ENCODE measurements around the gene CNEP1R1. TPM values are rescaled to one million over a fixed set of nuclear protein-coding genes. Genes with fewer than 3 reads are reported as not detected.

The CNEP1R1 gene
- polyA plus RNA-seq, 2 donors, result 8.3 to 14.8 TPM

GRCh38 chr16:50036426-50036825, 11.4 kb downstream of the CNEP1R1 start:
- Histone ChIP-seq H3K4me3 (ENCODE audit: low read depth in 1 of 2, low read length in 2 of 2) (no peak overlapping the region), H3K27me3 (ENCODE audit: control insufficient read depth in 1 of 2, insufficient read depth in 2 of 2, low read length in 2 of 2) (no peaks in the 10 kb centered on the region), H3K36me3 (ENCODE audit: control insufficient read depth in 2 of 2, insufficient read depth in 2 of 2, low read length in 1 of 2) (peaks cover 0 to 3% of the 10 kb centered on the region in 2 donors), H3K9me3 (ENCODE audit: control insufficient read depth in 2 of 2, insufficient read depth in 1 of 2, low read depth in 1 of 2, low read length in 1 of 2) (no peaks in the 10 kb centered on the region), H3K27ac (ENCODE audit: low read depth in 2 of 2, low read length in 1 of 2) (no peak overlapping the region), H3K4me1 (ENCODE audit: control insufficient read depth in 2 of 2, insufficient read depth in 2 of 2, low read length in 1 of 2) (no peaks in the 10 kb centered on the region)
- 84 to 86% methylated on average over 3 of the region's 3 CpGs for WGBS, 2 donors

GRCh38 chr16:50037662-50038220, 12.7 kb downstream of the CNEP1R1 start:
- H3K4me3 ChIP-seq (ENCODE audit: low read depth in 1 of 2, low read length in 2 of 2), result no peak overlapping the region
- no peaks in the 10 kb centered on the region for H3K4me1 ChIP-seq (ENCODE audit: control insufficient read depth in 2 of 2, insufficient read depth in 2 of 2, low read length in 1 of 2)
- no peaks in the 10 kb centered on the region for H3K9me3 ChIP-seq (ENCODE audit: control insufficient read depth in 2 of 2, insufficient read depth in 1 of 2, low read depth in 1 of 2, low read length in 1 of 2)
- 41 to 51% methylated on average over 2 of the region's 2 CpGs for WGBS, 2 donors
- no peaks in the 10 kb centered on the region for H3K36me3 ChIP-seq (ENCODE audit: control insufficient read depth in 2 of 2, insufficient read depth in 2 of 2, low read length in 1 of 2)
- no peaks in the 10 kb centered on the region for H3K27me3 ChIP-seq (ENCODE audit: control insufficient read depth in 1 of 2, insufficient read depth in 2 of 2, low read length in 2 of 2)
- H3K27ac ChIP-seq (ENCODE audit: low read depth in 2 of 2, low read length in 1 of 2), result peak overlapping the region in 1 of 2 donors; percentile 67

GRCh38 chr16:50038286-50038685, 13.3 kb downstream of the CNEP1R1 start:
- no peaks in the 10 kb centered on the region for H3K9me3 ChIP-seq (ENCODE audit: control insufficient read depth in 2 of 2, insufficient read depth in 1 of 2, low read depth in 1 of 2, low read length in 1 of 2)
- H3K4me1 ChIP-seq (ENCODE audit: control insufficient read depth in 2 of 2, insufficient read depth in 2 of 2, low read length in 1 of 2), result no peaks in the 10 kb centered on the region
- 82% methylated on average over 4 of the region's 4 CpGs for WGBS, 2 donors
- H3K36me3 ChIP-seq (ENCODE audit: control insufficient read depth in 2 of 2, insufficient read depth in 2 of 2, low read length in 1 of 2), result no peaks in the 10 kb centered on the region
- peak overlapping the region in 1 of 2 donors; percentile 59 for H3K27ac ChIP-seq (ENCODE audit: low read depth in 2 of 2, low read length in 1 of 2)
- no peak overlapping the region for H3K4me3 ChIP-seq (ENCODE audit: low read depth in 1 of 2, low read length in 2 of 2)
- H3K27me3 ChIP-seq (ENCODE audit: control insufficient read depth in 1 of 2, insufficient read depth in 2 of 2, low read length in 2 of 2), result no peaks in the 10 kb centered on the region

- H3K4me3 ChIP-seq (ENCODE audit: low read depth in 1 of 2, low read length in 2 of 2), result no peak overlapping the region
- no peaks in the 10 kb centered on the region for H3K4me1 ChIP-seq (ENCODE audit: control insufficient read depth in 2 of 2, insufficient read depth in 2 of 2, low read length in 1 of 2)
- H3K27ac ChIP-seq (ENCODE audit: low read depth in 2 of 2, low read length in 1 of 2), result peak overlapping the region; percentile 41 to 70
- H3K27me3 ChIP-seq (ENCODE audit: control insufficient read depth in 1 of 2, insufficient read depth in 2 of 2, low read length in 2 of 2), result no peaks in the 10 kb centered on the region
- 64 to 65% methylated on average over 5 of the region's 5 CpGs for WGBS, 2 donors
- no peaks in the 10 kb centered on the region for H3K36me3 ChIP-seq (ENCODE audit: control insufficient read depth in 2 of 2, insufficient read depth in 2 of 2, low read length in 1 of 2)
- no peaks in the 10 kb centered on the region for H3K9me3 ChIP-seq (ENCODE audit: control insufficient read depth in 2 of 2, insufficient read depth in 1 of 2, low read depth in 1 of 2, low read length in 1 of 2)
Observed at GRCh38 chr16:50038756-50039529, 13.9 kb downstream of the CNEP1R1 start.

- Histone ChIP-seq H3K4me1 (ENCODE audit: control insufficient read depth in 2 of 2, insufficient read depth in 2 of 2, low read length in 1 of 2) (no peaks in the 10 kb centered on the region), H3K27me3 (ENCODE audit: control insufficient read depth in 1 of 2, insufficient read depth in 2 of 2, low read length in 2 of 2) (no peaks in the 10 kb centered on the region), H3K4me3 (ENCODE audit: low read depth in 1 of 2, low read length in 2 of 2) (no peak overlapping the region), H3K27ac (ENCODE audit: low read depth in 2 of 2, low read length in 1 of 2) (peak overlapping the region; percentile 56 to 74), H3K9me3 (ENCODE audit: control insufficient read depth in 2 of 2, insufficient read depth in 1 of 2, low read depth in 1 of 2, low read length in 1 of 2) (no peaks in the 10 kb centered on the region), H3K36me3 (ENCODE audit: control insufficient read depth in 2 of 2, insufficient read depth in 2 of 2, low read length in 1 of 2) (no peaks in the 10 kb centered on the region)
- WGBS, 2 donors, result 53 to 57% methylated on average over 8 of the region's 8 CpGs
Observed at GRCh38 chr16:50040018-50040417, 15.0 kb downstream of the CNEP1R1 start.

GRCh38 chr16:50040710-50041109, 15.7 kb downstream of the CNEP1R1 start:
- Histone ChIP-seq H3K4me1 (ENCODE audit: control insufficient read depth in 2 of 2, insufficient read depth in 2 of 2, low read length in 1 of 2) (no peaks in the 10 kb centered on the region), H3K36me3 (ENCODE audit: control insufficient read depth in 2 of 2, insufficient read depth in 2 of 2, low read length in 1 of 2) (no peaks in the 10 kb centered on the region), H3K9me3 (ENCODE audit: control insufficient read depth in 2 of 2, insufficient read depth in 1 of 2, low read depth in 1 of 2, low read length in 1 of 2) (no peaks in the 10 kb centered on the region), H3K4me3 (ENCODE audit: low read depth in 1 of 2, low read length in 2 of 2) (no peak overlapping the region), H3K27me3 (ENCODE audit: control insufficient read depth in 1 of 2, insufficient read depth in 2 of 2, low read length in 2 of 2) (no peaks in the 10 kb centered on the region), H3K27ac (ENCODE audit: low read depth in 2 of 2, low read length in 1 of 2) (peak overlapping the region in 1 of 2 donors; percentile 74)
- 44 to 50% methylated on average over 1 of the region's 1 CpG for WGBS, 2 donors

- Histone ChIP-seq H3K36me3 (ENCODE audit: control insufficient read depth in 2 of 2, insufficient read depth in 2 of 2, low read length in 1 of 2) (no peaks in the 10 kb centered on the region), H3K4me3 (ENCODE audit: low read depth in 1 of 2, low read length in 2 of 2) (no peak overlapping the region), H3K27me3 (ENCODE audit: control insufficient read depth in 1 of 2, insufficient read depth in 2 of 2, low read length in 2 of 2) (no peaks in the 10 kb centered on the region), H3K27ac (ENCODE audit: low read depth in 2 of 2, low read length in 1 of 2) (no peak overlapping the region), H3K4me1 (ENCODE audit: control insufficient read depth in 2 of 2, insufficient read depth in 2 of 2, low read length in 1 of 2) (no peaks in the 10 kb centered on the region), H3K9me3 (ENCODE audit: control insufficient read depth in 2 of 2, insufficient read depth in 1 of 2, low read depth in 1 of 2, low read length in 1 of 2) (no peaks in the 10 kb centered on the region)
- WGBS, 2 donors, result 89 to 91% methylated on average over 5 of the region's 5 CpGs
Observed at GRCh38 chr16:50043358-50043757, 18.3 kb downstream of the CNEP1R1 start.

GRCh38 chr16:50045412-50045811, 20.4 kb downstream of the CNEP1R1 start:
- no peaks in the 10 kb centered on the region for H3K27me3 ChIP-seq (ENCODE audit: control insufficient read depth in 1 of 2, insufficient read depth in 2 of 2, low read length in 2 of 2)
- WGBS, 2 donors, result 39 to 46% methylated on average over 4 of the region's 4 CpGs
- H3K36me3 ChIP-seq (ENCODE audit: control insufficient read depth in 2 of 2, insufficient read depth in 2 of 2, low read length in 1 of 2), result no peaks in the 10 kb centered on the region
- no peak overlapping the region for H3K27ac ChIP-seq (ENCODE audit: low read depth in 2 of 2, low read length in 1 of 2)
- H3K4me3 ChIP-seq (ENCODE audit: low read depth in 1 of 2, low read length in 2 of 2), result no peak overlapping the region
- H3K9me3 ChIP-seq (ENCODE audit: control insufficient read depth in 2 of 2, insufficient read depth in 1 of 2, low read depth in 1 of 2, low read length in 1 of 2), result no peaks in the 10 kb centered on the region
- H3K4me1 ChIP-seq (ENCODE audit: control insufficient read depth in 2 of 2, insufficient read depth in 2 of 2, low read length in 1 of 2), result no peaks in the 10 kb centered on the region

- no peaks in the 10 kb centered on the region for H3K36me3 ChIP-seq (ENCODE audit: control insufficient read depth in 2 of 2, insufficient read depth in 2 of 2, low read length in 1 of 2)
- no peak overlapping the region for H3K4me3 ChIP-seq (ENCODE audit: low read depth in 1 of 2, low read length in 2 of 2)
- 80 to 89% methylated on average over 6 of the region's 6 CpGs for WGBS, 2 donors
- no peaks in the 10 kb centered on the region for H3K27me3 ChIP-seq (ENCODE audit: control insufficient read depth in 1 of 2, insufficient read depth in 2 of 2, low read length in 2 of 2)
- no peaks in the 10 kb centered on the region for H3K9me3 ChIP-seq (ENCODE audit: control insufficient read depth in 2 of 2, insufficient read depth in 1 of 2, low read depth in 1 of 2, low read length in 1 of 2)
- H3K4me1 ChIP-seq (ENCODE audit: control insufficient read depth in 2 of 2, insufficient read depth in 2 of 2, low read length in 1 of 2), result no peaks in the 10 kb centered on the region
- H3K27ac ChIP-seq (ENCODE audit: low read depth in 2 of 2, low read length in 1 of 2), result no peak overlapping the region
Observed at GRCh38 chr16:50046853-50047252, 21.8 kb downstream of the CNEP1R1 start.

- 76 to 80% methylated on average over 2 of the region's 2 CpGs for WGBS, 2 donors
- no peak overlapping the region for H3K4me3 ChIP-seq (ENCODE audit: low read depth in 1 of 2, low read length in 2 of 2)
- H3K27ac ChIP-seq (ENCODE audit: low read depth in 2 of 2, low read length in 1 of 2), result no peak overlapping the region
- H3K4me1 ChIP-seq (ENCODE audit: control insufficient read depth in 2 of 2, insufficient read depth in 2 of 2, low read length in 1 of 2), result no peaks in the 10 kb centered on the region
- no peaks in the 10 kb centered on the region for H3K9me3 ChIP-seq (ENCODE audit: control insufficient read depth in 2 of 2, insufficient read depth in 1 of 2, low read depth in 1 of 2, low read length in 1 of 2)
- H3K36me3 ChIP-seq (ENCODE audit: control insufficient read depth in 2 of 2, insufficient read depth in 2 of 2, low read length in 1 of 2), result no peaks in the 10 kb centered on the region
- no peaks in the 10 kb centered on the region for H3K27me3 ChIP-seq (ENCODE audit: control insufficient read depth in 1 of 2, insufficient read depth in 2 of 2, low read length in 2 of 2)
Observed at GRCh38 chr16:50047864-50048263, 22.8 kb downstream of the CNEP1R1 start.

Measured in esophagus (tissue), 2 donors.